HG03175 (cell line): ENCODE results near the gene ADK.
"Not testable (repeated sequence)": the region's sequence is repeated elsewhere in the genome, so short reads cannot be mapped to it uniquely, and the experiment has no call there.

ENCODE experiments used
- ATAC-seq: cut with Tn5 transposase; IDR thresholded peaks from one replicate; pipeline ENCODE4 v1.9.1; 2021; ENCODE audit warnings: mild to moderate bottlenecking, moderate library complexity; ENCODE audit not compliant: unreplicated experiment

The ADK gene

DNA sequence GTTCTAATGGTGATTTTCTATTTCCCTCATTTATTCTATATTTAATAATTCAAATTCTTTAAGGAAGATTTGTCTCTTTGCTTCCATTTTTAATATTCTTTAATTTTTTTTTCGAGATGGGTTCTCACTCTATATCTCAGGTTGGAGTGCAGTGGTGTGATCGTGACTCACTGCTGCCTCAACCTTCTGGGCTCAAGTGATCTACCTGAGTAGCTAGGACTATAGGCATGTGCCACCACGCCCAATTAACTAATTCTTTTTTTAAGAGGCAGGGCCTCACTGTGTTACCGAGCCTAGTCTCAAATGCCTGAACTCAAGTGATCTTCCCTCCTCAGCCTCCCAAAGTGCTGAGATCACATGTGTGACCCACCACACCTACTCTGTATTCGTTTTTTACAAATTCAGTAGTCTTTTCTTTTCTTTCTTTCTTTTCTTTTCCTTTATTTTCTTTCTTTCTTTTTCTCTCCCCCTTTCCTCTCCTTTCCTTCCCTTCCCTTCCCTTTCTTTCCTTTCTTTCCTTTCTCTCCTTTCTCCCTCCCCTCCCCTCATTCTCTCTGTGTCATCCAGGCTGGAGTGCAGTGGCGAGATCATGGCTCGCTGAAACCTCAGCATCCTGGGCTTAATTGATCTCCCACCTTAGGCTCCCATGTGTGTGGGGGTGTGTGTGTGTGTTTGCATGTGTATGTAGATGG, 323.1 kb downstream of the ADK start:
- no peak for ATAC-seq

DNA sequence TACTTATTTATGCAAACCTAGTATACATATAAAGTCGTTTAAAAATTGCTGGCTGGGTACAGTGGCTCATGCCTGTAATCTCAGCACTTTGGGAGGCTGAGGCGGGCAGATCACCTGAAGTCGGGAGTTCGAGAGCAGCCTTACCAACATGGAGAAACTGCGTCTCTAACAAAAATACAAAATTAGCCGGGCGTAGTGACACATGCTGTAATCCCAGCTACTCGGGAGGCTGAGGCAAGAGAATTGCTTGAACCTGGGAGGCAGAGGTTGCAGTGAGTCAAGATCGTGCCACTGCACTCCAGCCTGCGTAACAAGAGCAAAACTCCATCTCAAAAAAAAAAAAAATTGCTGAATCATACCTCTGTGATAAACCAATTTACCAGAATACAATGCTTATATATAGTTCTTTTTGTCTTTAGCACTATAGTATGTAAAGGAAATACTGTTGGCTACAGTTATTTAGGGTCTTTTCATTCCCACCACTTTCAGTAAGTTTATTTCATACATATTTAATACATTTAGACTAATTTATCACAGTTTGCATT, 325.2 kb downstream of the ADK start:
- not testable (repeated sequence) for ATAC-seq

DNA sequence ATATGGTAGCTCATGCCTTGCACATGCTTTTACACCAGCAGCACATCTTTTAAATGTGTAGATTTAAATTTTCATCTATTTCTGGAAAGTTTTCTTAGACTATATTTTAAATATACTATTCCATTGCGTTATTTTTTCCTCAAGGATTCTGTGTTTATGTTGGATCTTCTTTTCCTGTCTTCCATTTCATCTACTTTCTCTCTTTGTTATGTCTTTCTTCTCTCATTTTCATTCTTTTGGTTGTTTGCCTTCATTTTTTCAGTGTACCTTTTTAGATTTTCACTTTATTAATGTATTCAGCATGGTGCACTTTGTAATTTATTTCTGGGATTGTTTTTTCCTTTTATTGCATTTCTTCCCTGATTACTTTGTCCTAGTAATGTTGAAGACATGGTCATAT, 329.8 kb downstream of the ADK start:
- no peak for ATAC-seq

DNA sequence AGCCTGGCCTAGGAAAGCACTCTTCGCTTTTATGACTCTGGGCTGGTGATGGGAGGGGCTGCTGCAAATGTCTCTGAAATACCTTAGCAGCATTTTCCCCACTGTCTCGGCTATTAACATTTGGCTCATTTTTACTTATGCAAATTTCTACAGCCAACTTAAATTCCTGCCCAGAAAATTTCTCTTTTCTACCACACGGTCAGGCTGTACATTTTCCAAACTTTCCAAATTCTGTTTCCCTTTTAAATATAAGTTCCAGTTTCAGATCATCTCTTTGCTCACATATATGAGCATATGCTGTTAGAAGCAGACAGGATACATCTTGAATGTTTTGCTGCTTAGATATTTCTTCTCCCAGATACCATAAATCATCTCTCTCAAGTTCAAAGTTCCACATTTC, 332.3 kb downstream of the ADK start:
- no peak for ATAC-seq

DNA sequence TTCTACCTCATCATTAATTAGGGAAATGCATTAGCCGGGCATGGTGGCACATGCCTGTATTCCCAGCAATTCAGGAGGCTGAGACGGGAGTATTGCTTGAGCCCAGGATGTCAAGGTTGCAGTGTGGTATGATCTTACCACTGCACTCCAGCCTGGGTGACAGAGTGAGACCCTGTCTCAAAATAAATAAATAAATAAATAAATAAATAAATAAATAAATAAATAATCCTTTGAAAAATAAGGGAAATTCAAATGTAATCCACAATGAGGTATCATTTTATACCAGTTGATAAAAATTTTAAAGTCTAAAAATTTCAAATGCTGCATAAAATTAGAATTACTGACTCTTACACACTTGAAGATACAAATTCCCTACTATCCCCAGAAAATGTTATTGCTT, 334.3 kb downstream of the ADK start:
- ATAC-seq = no peak

DNA sequence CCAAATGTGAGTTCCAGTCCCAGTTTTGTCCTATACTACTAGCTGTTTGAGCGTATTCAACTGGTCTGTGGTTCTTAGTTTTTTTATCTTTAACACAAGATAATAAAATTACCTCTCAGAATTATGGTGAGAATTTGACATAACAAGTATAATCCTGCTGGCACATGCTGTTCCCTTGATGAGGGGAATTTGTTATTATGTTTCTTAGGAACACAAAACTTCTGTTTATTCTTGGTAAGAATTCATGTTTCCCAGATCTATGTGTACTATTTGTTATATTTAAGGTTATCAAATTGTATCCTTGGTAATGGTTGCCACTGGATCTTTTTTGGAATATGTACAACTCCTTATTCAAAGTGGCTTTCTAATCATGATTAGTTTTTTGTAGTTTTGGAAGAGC, 335.6 kb downstream of the ADK start:
- no peak for ATAC-seq

DNA sequence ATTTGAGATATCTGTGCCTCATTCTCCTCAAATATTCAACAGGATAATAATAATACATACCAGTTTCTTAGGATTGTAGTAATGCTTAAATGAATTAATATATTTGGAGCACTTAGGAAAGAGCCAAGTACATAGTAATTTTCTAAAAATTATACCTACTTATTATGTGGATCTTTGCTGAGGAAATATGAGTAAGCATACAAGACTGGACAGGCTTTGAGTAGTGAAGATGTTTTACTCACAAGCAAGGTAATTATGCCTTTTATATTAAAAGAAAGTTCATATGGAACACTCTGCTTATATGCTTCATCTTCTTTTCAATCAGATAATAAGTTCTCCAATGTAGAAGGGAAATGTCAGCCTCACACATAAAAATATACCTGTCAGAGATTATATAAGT, 337.9 kb downstream of the ADK start:
- ATAC-seq = no peak

DNA sequence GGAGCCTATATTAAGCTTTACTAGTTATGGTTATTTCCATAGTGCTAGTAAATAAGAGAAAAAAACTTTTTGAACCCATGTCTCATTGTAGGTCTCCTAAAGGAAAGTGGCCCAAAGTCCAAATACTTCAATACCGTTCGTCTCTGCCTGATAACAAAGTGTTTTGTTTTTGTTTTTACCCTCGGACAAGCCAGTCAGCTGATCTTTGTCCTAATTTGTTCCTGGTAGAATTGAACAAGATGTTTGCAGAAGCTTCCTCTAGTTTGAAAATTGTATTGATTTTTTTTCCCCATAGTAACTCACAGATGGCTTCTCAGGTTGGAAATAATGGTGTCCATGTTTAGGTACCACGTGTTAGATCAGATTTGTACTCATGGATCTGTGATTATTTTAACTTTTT, 339.5 kb downstream of the ADK start:
- no peak for ATAC-seq

DNA sequence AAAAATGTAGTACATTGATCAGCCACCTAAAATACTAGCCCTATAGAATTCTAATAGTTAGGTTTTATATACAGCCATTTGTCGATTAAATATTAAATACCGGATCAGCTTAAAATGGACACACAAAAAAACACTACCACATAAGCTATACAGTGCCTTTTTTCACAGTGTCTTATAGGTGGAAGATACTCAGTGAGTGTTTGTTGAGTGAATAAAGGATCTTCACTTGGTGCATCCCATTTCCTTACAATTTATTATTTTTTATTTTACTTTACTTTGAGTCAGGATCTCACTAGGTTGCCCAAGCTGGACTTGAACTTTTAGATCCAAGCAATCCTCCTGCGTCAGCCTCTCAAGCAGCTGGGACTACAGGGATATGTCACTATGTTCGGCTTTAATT, 340.0 kb downstream of the ADK start:
- no peak for ATAC-seq

DNA sequence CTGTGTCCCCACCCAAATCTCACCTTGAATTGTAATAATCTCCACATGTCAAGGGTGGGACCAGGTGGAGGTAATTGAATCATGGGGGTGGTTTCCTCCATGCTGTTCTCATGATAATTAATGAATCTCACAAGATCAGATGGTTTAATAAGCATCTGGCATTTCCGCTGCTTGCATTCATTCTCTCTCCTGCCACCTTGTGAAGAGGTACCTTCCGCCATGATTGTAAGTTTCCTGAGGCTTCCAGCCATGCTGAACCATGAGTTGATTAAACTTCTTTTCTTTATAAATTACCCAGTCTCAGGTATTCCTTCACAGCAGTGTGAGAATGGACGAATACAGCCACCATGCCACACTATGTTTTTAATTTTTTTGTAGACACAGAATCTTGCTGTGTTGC, 345.3 kb downstream of the ADK start:
- not testable (repeated sequence) for ATAC-seq

DNA sequence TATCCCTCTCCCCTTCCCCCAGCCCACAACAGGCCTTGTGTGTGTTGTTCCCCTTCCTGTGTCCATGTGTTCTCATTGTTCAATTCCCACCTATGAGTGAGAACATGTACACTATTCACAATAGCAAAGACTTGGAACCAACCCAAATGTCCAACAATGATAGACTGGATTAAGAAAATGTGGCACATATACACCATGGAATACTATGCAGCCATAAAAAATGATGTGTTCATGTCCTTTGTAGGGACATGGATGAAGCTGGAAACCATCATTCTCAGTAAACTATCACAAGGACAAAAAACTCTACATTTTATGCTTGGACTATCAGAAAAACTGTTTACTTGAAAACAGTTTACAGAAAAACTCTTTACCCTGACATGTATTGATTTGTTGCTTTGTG, 347.6 kb downstream of the ADK start:
- not testable (repeated sequence) for ATAC-seq

DNA sequence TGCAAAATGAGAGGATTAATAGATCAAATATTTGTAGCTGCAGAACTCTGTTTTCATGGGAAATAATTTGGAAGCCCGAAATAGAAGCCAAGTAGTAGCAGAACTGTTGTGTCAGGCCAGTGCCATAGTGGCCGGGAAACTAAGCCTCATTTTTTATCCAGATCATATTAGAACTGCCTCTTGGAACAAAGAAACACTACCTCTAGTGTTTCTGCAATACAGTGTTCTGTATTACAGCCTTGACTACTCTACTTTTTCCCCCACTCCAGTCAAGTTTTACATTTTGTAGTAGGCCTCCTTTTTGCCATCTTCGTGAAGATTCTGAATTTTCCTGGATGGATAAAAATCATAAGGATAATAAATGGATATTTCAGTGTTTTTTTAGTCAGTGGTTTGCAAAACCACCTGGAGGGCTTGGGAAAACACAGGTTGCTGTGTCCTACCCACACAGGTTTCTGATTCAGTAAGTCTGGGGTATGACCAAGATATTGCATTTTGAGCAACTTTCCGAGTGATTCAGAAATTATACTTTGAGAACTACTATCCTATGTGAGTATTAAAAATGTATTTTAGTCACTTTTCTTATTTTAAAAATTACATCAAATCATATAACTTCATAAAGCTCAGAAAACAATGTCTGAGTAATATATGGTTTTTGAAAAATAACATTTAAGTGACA, 349.1 kb downstream of the ADK start:
- no peak for ATAC-seq

DNA sequence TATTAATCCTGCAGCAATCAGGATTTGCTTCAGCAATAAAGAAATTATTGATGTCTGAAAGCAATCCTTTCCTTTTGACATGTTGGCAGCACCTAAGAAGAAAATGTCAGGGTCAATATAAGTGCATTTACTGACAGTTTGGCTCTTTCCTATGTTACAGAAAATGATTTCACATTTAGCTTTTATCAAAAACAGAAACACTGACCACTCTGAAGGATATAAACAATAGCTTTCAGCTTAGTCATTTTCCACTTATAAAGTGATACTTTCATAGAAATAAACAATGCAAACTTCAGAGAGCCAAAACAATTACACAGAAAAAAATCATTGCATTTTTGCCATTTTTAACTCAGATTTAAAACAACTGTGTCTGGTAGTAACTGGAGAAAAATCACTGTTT, 349.8 kb downstream of the ADK start:
- no peak for ATAC-seq

DNA sequence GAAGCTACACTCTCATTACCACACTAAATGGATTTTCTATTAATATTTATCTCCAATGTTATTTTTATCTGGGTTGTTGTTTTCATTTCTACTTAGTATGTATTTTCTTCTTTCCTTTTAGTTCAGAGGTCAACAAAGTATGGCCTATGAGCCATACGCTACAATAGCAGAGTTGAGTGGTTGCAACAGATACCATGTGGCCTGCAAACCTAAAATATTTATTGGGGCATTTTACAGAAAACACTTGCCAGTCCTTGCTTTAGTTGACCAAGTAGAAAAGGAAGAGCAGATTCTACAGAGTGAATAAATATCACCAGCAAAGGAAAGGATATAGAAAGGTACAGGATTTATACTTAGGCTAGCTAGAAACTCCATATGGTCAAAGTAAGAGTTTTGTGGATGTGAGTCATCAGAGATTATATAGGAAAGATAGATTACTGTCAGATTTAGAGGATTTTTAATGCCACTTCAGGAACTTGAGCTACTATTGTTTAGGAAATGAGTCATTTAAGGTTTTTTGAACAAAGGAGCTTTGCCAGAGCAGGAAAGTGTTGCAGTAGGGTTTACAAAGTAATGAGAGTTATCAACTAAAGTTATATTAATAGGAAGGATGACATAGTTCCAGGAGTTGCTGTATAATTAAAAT, 352.1 kb downstream of the ADK start:
- no peak for ATAC-seq

DNA sequence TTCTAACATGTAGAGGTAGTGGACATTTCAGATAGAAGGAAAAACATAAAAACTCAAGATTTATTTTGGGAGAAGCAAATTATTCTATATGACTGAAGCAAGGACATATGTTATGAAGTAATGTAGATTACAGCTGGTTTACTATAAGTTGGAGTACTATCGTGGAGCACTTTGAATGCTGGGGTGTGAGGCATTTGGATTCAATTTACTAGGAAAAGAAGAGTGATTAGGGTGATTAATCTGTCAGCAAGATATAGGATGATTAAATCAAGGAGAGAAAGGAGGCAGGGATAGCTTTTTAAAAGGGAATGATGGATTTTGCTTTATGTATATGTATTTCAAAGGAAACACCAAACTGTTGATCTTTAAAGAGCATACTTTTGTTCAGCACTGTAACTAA, 356.9 kb downstream of the ADK start:
- no peak for ATAC-seq

DNA sequence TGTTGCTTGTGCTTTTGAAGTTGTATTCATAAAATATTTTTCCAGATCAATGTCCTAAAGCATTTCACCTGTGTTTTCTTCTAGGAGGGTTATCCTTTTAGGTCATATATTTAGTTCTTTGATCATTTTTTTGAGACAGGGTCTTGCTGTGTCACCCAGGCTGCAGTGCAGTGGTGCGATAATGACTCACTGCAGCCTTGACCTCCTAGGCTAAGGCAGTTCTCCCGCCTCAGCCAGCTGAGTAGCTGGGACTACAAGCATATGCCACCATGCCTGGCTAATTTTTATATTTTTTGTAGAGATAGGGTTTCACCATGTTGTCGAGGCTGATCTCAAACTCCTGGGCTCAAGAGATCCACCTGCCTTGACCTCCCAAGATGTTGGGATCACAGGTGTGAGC, 359.6 kb downstream of the ADK start:
- ATAC-seq = no peak

DNA sequence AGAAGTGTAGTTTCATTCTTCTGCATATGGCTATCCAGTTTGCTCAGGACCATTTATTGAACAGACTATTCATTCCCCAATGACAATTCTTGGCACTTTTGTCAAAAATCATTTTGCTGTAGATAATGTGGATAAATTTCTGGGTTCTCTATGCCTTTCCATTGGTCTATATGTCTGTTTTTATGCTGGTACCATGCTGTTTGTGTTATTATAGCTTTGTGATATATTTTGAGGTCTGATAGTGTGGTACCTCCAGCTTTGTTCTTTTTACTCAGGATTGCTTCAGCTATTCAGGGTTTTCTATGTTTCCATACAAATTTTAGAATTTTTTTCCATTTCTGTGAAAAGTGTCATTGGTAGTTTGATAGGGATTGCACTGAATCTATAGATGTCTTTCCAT, 360.0 kb downstream of the ADK start:
- no peak for ATAC-seq

DNA sequence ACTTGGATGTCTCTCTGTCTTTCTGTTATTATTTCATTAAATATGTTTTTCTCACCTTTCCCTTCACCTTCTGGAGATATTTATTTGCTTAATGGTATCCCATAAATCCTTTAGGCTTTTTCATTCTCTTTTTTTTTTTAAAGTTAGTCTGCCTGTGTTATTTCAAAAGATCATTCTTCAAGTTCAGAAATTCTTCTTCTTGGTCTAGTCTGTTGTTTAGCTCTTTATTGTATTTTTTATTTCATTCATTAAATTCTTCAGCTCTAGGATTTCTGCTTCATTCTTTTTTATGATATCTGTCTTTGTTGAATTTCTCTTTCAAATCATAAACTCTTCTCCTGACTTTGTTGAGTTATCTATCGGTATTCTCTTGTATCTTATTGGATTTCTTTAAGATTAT, 363.3 kb downstream of the ADK start:
- no peak for ATAC-seq

DNA sequence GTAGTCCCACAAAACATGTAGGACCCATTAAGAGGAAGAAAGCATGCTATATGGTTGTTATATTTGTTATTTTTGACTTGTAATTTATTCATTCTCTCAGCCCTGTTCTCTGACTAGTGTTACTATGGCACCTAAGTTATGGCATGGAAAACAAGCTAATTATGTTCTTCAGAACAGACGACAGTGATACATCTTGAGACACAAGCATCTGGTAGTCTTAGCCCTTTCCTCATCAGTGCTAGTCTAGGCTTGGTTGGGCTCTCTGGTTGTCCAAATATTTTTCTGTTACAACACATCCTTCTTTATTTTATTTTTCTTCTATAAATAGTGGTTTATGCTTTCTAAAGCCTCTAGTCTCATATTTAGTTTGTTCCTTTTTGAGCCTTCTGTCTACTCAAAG, 367.0 kb downstream of the ADK start:
- ATAC-seq = no peak

DNA sequence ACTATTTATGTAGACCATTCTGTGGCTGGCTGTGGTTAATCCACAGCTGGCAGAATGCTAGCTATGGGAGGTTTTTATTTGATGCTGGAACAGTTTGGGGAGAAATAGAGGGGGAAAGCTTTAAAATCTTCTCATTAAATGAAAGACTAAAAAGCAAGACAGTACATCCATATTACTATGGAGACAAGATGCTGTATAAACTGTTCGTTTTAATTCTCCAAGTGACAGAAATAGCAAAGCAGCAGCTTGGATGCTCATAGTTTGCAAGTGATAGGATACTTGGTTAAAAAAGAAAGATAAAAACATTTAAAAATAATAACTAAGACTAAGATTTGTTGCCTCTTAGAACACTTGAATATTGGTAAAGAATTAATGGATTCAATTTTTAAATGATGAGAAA, 370.5 kb downstream of the ADK start:
- ATAC-seq = no peak

DNA sequence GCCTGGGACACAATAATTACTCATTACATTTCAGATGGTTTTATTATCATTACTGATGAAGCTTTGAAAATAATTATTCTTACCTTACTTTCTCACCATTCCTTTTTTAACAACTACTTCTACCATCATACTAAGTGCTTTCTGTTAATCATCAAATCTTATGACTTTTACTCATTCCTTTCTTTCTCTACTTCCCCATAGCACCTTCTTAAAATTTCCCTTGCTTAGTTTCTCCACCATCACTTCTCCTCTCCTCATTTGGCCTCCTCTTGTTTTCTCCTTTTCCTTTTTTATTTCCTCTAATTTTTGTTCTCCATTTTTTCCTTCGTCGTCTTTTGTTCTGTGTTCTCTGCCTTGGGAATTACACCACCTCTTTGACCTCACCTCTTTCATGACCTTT, 372.2 kb downstream of the ADK start:
- ATAC-seq = no peak

DNA sequence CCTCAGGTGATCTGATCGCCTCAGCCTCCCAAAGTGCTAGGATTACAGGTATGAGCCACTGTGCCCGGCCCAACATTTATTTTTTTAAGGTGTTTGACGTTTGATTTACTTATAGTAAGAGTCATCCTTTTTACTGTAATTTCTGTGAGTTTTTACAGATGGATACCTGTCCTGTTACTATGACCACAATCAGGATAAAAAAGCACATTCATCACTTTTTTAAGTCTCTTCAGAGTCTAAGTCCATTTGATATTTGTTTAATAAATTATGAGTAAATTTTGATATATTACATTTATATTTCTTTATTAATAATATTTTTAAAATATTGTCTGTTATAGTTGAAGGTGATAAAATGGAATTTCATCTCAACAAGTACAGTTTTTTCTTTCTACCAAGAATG, 374.9 kb downstream of the ADK start:
- no peak for ATAC-seq
